ENCODE measurements around the gene FAF2.
A peak's percentile ranks its signal among the peaks of the same experiment; 100 is the strongest.

Gene FAF2

GRCh38 chr5:176533390-176533789 lies 85.2 kb downstream of the FAF2 start:
- peak; percentile 33 for DNase-seq

GRCh38 chr5:176533894-176534611 lies 85.9 kb downstream of the FAF2 start:
- DNase-seq, result no peak

GRCh38 chr5:176534640-176535039 lies 86.5 kb downstream of the FAF2 start:
- no peak for DNase-seq

- DNase-seq, result peak; percentile 35
Observed at GRCh38 chr5:176535101-176535663, 87.0 kb downstream of the FAF2 start.

- DNase-seq, result no peak
Observed at GRCh38 chr5:176535664-176536131, 87.5 kb downstream of the FAF2 start.

GRCh38 chr5:176536132-176536901 lies 88.1 kb downstream of the FAF2 start:
- DNase-seq, result peak; percentile 85

- peak; percentile 98 for DNase-seq
Observed at GRCh38 chr5:176536902-176537553, 88.8 kb downstream of the FAF2 start, which contains the start of gene RNF44. TSS of gene RNF44 (minus strand) at chr5:176537402. CDS start at chr5:176532472, 4,930 bp downstream.

GRCh38 chr5:176537554-176538229 lies 89.5 kb downstream of the FAF2 start:
- DNase-seq, result peak; percentile 98

GRCh38 chr5:176538230-176538988 lies 90.2 kb downstream of the FAF2 start:
- no peak for DNase-seq

GRCh38 chr5:176538989-176539384 lies 90.8 kb downstream of the FAF2 start:
- no peak for DNase-seq

- DNase-seq, result no peak
Observed at GRCh38 chr5:176540476-176540899, 92.3 kb downstream of the FAF2 start.

- DNase-seq, result no peak
Observed at GRCh38 chr5:176540956-176541337, 92.8 kb downstream of the FAF2 start.

- no peak for DNase-seq
Observed at GRCh38 chr5:176541338-176542134, 93.4 kb downstream of the FAF2 start.

- DNase-seq, result no peak
Observed at GRCh38 chr5:176542135-176542595, 94.0 kb downstream of the FAF2 start.

- DNase-seq, result peak; percentile 9
Observed at GRCh38 chr5:176542596-176543427, 94.6 kb downstream of the FAF2 start.

GRCh38 chr5:176543428-176544182 lies 95.4 kb downstream of the FAF2 start:
- peak; percentile 54 for DNase-seq

GRCh38 chr5:176545388-176545736 lies 97.2 kb downstream of the FAF2 start:
- DNase-seq, result no peak

GRCh38 chr5:176545737-176546509 lies 97.7 kb downstream of the FAF2 start:
- no peak for DNase-seq

Data from midbrain (tissue), 1 donor.